ENCODE results near the gene OTOG.

Gene OTOG

DNA sequence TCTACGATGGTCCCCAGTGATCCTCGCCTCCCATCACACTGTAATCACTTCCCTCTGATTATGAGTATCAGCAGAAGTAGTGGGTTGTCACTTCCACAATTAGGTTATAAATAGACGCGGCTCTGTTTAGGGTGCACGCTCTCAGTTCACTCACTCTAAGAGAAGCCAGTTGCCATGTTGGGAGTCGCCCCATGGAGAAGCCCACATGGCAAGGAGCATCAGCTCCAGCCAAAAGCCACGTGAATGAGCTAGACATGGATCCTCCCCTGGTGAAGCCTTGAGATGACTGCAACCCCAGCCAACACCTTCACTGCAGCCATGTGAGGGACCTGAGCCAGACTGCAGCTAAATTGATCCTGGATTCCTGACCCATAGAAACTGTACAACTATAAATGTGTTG, 145.9 kb downstream of the OTOG start:
- no peak overlapping the region for H3K27ac Mint-ChIP-seq
- no peaks in the 10 kb centered on the region for H3K9me3 Mint-ChIP-seq
- H3K4me1 Mint-ChIP-seq (ENCODE audit: low read depth): no peaks in the 10 kb centered on the region
- H3K27me3 Mint-ChIP-seq: peaks cover 48% of the 10 kb centered on the region
- no peaks in the 10 kb centered on the region for H3K36me3 Mint-ChIP-seq (ENCODE audit: low read depth)
- H3K4me3 Mint-ChIP-seq: no peak overlapping the region

DNA sequence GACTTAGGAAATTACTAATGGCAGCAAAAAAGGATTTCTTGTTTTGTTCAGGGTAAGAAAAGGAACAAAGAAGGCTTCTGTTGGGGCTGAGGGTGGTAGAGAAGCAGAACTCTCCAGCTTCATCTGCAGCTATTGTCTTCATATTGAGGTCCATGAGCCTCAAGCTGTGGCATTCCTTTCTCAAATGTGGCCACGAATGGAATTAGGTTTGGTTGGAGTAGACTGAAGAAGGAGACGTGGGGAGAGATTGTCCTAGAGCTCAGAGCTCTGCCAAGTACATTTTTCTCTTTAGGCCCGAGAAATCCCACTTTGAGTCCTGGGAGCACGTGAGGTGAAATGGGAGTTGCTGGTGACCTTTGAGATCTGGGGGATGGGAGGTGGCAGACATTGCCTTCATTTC, 146.5 kb downstream of the OTOG start:
- Mint-ChIP-seq H3K9me3 (no peaks in the 10 kb centered on the region), H3K27me3 (peaks cover 48% of the 10 kb centered on the region), H3K4me3 (no peak overlapping the region), H3K27ac (no peak overlapping the region), H3K36me3 (ENCODE audit: low read depth) (no peaks in the 10 kb centered on the region), H3K4me1 (ENCODE audit: low read depth) (no peaks in the 10 kb centered on the region)

DNA sequence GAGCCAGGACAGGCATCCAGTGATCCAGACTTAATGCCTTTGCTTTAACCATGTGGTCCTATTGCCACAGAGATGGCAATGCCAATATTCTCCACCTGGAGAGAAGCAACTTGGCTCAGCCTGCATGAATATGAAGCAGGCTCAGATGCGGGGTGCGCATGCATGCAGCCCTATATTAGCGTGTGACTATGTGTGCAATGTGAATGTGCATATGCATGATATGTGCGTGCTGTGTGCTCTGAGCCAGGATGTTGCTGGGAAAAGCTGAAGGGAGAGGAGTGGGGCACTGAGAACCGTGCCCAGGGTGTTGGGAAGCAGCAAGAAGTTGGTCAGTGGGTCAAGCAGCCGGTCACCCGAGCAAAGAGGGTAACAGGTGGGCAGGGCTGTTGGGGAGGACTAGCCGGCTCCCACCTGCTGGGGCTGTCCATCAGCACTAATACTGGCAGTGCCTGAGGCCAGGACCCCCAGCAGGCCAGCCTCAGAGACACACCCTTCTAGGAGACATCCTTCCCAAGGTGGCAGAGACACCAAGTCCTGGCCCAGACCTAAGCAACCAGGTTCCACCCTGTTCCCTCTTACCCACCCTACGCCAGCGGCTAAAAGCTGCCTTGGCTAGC, 147.5 kb downstream of the OTOG start:
- H3K4me1 Mint-ChIP-seq (ENCODE audit: low read depth): no peaks in the 10 kb centered on the region
- H3K27me3 Mint-ChIP-seq: peaks cover 48% of the 10 kb centered on the region
- H3K36me3 Mint-ChIP-seq (ENCODE audit: low read depth): no peaks in the 10 kb centered on the region
- no peaks in the 10 kb centered on the region for H3K9me3 Mint-ChIP-seq
- H3K27ac Mint-ChIP-seq: no peak overlapping the region
- no peak overlapping the region for H3K4me3 Mint-ChIP-seq

DNA sequence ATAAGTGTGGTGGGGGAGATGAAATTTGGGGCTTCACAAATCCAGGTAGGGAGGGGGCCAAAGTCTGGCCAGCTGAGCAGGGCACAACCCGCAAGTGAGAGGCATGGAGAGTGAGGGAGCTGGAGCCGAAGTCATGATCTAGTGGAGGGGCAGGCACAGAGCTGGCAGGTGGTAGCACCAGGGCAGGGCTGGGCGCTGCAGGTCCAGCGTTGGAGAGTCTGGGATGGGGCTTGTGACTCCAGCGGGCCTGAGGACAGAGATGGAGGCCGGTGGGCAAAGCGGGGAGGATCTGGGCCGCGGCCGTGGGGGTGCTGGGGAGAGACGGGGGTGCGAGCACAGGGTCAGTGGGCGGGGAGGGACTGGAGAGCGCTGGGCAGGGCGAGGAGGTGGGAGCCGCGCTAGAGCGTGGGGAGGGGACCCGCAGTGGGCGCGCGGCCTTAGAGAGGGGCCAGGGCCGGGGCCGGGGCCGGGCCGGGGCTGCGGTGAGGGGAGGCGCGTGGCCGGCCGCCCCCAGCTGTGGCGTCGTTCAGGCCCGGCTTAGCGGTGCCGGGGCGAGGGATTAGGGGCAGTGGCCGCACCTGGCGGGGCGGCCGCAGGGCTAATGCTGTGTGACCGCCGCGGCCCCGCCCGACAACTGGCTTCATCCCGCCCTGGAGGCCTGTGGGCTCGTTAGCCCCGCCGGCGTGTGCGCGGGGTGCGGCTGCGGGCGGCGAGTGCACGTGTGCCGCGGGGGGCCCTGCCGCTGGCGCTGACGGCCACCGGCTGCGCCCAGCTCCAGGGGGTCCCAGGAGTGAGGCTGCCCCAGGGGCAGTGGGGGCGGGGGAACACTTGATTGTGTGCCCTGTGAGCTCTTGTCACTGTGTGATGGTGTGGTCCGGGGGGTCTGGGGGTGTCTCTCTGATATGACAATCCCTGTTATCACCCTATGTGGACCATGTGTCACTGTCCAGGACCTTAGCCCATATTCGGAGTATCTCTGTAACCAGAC, 148.7 kb downstream of the OTOG start:
- Mint-ChIP-seq H3K4me3 (no peak overlapping the region), H3K4me1 (ENCODE audit: low read depth) (no peaks in the 10 kb centered on the region), H3K36me3 (ENCODE audit: low read depth) (no peaks in the 10 kb centered on the region), H3K27me3 (peaks cover 48% of the 10 kb centered on the region), H3K27ac (no peak overlapping the region), H3K9me3 (no peaks in the 10 kb centered on the region)

DNA sequence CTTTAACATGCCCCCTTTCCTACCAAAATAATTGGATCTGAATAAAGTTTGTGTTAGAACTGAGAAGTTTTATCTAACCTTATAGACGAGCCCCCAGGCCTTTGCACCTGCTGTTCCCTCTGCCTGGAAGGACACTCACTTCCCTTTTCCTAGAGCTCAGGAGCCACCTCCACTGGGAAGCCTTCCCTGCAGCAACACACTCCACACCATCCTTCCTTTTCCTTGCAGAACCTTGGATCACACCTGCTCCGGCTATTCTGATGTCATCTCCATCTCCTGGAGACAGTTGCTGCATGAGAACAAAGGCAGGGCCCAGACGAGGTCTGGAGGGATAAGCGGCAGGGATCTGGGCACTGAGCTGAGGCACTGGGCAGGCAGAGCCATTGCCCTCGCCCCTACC, 149.7 kb downstream of the OTOG start:
- Mint-ChIP-seq H3K27me3 (peaks cover 54% of the 10 kb centered on the region), H3K36me3 (ENCODE audit: low read depth) (no peaks in the 10 kb centered on the region), H3K4me1 (ENCODE audit: low read depth) (no peaks in the 10 kb centered on the region), H3K27ac (no peak overlapping the region), H3K4me3 (no peak overlapping the region), H3K9me3 (no peaks in the 10 kb centered on the region)

All from stimulated activated naive CD8-positive, alpha-beta T cell treated with anti-CD3 and anti-CD28 coated beads, Interleukin-15, Interleukin-2, amounts not matched to agents 100 ng/mL and 50 ng/mL, for 24 hours (primary cell).